Stimulated activated naive CD4-positive, alpha-beta T cell treated with Interleukin-2 at 50 U/mL for 16 hours (primary cell): ENCODE measurements around the gene CTDNEP1.

Experiments
- DNase-seq: peaks from one replicate; lab custom pipeline; 2025; lab: John Stamatoyannopoulos, UW

CTDNEP1 gene

DNA sequence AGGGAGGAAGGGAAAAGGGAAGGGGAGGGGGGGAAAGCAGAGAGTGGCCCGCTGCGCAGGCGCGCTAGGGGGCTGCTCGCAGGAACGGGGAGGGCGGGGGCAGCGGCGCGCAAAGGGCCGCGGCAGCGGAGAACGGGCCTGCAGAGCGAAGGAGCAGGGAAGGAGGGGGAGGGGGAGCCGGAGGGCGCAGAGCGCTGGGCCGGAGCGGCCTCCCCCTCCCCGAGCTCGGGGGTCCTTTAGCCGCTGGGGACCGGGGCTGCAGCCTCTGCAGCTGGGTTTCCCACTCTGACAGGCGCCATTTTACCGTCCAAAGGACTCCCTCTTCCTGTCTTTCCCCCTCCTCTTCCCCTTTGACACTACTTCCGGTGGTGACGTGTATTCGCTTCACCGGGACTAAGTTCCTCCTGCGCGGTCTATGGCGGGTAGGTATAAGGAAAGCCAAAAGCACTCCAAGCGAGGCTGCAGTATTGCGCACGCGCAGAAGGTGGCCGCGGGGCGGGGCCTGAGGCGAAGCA, at the start of gene CTDNEP1:
TSS of gene CTDNEP1 (minus strand) at position 74 of the 515 bp plus-strand sequence. CDS start 438 bp downstream, outside the sequence.
- DNase-seq = peak; percentile 96

DNA sequence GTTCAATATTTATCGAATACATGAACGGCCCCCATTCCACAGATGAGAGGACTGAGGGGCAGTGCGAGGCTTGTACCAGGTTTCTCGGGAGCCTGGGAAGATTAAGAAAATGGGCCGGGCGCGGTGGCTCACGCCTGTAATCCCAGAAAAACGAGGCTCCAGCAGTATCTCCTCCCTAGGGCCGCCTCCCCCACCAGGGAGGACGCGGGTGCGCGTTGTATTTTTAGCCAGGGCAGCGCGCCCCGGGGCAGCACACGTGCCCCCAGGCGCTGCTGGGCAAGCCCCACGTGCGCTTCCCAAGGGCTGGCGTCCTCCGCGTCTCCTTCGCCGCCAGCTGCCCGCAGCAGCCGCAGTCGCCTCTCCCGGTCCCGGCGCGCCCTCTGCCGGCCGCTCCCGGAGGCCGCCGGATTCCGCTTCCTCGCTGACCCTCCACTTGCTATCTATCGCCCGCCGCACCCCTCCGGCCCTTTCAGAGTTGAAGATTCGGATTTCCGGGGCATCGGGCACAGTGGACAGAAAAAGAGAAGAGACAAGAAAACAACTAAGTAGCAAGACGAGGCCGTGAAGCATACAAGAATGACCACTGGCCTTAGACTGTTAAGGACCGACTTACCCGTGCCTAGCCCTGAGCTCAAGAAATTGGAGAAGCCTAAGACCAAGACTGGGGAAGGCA, 44.8 kb upstream of the CTDNEP1 start:
- DNase-seq = peak; percentile 56

DNA sequence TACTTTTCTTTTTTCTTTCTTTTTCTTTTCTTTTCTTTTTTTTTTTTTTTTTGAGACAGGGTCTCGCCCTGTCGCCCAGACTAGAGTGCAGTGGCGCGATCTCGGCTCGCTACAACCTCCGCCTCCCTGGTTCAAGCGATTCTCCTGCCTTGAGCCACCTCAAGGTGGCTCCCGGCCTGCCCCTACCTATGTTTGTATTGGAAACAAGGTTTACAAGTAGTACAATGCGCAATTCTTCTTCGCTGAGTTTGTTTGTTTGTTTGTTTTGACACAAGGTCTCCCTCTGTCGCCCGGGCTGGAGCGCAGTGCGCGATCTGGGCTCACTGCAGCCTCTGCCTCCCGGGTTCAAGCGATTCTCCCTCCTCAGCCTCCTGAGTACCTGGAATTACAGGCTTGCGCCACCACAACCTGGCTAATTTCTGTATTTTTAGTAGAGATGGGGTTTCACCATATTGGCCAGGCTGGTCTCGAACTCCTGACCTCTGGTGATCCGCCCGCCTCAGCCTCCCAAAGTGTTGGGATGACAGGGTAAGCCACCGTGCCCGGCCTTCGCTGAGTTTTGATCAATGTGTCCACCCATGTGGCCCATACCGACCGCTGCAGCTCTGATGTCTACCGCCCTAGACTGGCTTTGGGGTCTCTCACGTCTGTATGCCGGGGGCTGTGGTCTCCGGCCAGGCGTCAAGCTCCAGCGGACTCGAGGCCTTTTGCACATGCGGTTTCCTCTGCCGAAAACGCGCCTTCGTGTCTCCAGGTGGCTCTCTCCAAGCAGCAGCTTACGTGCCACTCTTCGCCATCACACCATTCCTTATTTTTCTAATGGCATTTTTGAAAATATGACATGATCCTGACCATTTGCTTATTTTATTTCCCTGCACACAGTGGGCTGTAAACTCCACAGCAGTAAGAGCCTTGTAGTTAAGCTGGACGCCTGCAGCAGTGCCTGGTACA, 44.0 kb upstream of the CTDNEP1 start:
- no peak for DNase-seq

DNA sequence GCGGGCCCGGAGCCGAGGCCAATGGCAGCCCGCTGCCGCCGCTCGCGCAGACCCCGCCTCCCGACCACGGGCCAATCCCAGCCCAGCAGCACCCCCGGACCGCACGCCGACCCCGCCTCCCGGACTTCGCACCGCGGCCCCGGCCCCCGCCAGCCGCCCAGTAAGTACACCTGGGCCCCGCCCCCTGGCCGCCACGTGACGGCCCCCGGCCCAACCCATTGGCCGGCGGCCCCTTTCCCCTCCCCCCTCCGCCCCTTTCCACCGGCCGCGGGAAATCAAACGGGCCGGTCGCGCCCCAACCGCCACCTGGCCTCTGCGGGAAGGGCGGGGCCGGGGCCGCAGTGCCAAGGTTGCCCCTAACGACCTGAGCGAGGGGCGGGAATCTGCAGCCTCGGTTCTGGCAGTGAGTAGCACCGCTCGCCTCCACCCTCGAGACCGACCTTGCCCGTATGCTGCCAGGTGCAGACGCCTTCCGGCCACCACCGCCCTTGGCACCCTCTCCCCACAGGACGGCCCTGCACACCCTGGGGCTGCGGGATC, 43.1 kb upstream of the CTDNEP1 start, which contains the start of gene YBX2:
TSS of gene YBX2 (minus strand) at position 26 of the 540 bp plus-strand sequence. CDS start 139 bp downstream, outside the sequence.
- peak; percentile 75 for DNase-seq

DNA sequence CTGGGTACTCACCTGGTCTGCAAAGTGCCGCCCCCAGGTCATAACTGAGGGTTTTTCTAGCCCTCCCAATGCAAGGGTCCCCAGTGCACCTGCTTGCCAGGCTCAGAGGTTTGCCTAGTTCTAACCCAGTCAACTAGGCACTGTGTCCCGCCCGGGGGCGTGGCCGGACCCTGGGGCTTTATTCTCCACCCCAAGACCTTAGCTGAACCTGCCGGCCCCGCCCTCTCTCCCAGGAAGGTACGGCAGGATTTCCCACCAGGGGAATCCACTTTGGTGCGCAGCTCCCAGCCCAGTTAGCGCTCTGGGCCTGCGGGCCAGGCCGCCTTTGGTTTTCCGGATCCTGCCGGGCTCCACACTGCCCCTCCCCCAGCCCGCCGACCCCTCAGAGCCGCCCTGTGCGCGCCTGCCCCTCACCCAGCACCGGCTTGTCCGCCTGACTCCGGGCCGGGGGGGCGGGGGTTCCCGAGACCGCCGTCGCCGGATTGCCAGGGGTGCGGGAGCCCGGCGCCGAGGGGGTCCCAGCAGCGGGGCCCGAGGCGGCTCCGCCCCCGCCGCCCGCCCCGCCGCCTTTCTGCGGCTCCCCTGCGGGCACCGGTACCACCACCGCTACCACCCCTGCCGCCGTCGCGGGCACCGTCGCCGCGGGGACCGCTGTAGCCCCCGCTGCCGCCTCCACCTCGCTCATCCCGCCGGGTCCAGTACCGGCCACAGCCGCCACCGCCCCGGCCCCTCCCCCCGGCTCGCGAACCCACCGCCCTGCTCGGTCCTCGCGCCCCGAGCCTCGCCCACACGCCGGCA, 42.5 kb upstream of the CTDNEP1 start:
- DNase-seq = no peak

DNA sequence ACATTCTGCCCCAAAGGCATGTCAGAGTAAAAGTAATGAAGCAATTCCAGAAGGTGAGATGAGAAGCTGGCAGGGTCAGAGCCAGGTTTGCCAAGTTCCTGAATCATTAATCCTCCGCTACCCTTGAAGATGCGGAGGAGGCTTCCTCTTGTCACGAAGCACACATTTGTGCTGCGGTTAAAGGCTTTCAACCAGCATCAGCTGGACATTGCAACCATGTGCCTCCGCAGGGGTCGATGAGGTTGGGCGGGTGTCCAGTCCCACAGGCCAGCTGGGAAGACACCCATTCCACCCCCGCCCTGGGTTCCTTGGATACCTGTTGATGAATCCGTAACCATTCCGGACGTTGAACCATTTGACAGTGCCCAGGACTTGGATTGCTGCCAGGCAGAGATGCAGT, 41.6 kb upstream of the CTDNEP1 start:
- no peak for DNase-seq

DNA sequence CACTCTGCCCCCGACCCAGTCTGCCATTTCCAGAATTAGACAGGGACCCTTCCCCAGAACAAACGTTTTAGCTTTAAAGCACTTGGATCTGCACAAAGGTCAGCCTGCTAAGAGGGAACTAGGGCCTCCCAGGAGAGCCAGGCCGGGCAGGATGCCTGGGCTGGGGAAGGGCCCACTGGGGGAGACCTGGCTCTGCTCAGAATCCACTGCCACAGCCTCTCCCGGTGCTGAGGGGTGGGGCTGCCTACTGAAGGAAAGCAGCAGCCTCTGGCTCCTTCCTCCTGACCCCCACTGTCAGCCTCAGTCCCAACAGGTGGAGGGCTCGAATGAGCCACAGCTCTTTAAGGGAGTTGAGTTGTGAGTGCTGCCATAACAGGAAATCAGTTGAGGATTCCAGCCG, 41.2 kb upstream of the CTDNEP1 start:
- no peak for DNase-seq

DNA sequence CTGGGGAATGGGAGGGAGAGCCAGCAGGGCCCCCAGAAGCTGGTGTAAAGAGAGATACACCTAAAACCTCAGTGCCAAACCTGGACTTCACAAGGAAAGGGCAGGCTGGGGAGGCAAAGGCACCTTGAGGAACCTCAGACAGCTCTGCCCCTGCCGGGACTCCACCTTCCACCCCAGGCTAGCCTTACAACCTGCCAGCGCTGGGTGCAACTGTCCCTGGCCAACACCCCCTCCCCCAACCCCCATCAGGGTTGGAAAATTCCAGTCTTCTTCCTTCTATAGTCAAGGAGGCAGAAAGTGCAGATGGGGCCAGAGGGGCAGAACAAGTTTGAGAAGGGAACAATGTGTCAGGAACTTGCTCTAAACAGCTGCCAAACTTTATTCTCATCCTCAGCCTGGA, 40.7 kb upstream of the CTDNEP1 start:
- DNase-seq = no peak

DNA sequence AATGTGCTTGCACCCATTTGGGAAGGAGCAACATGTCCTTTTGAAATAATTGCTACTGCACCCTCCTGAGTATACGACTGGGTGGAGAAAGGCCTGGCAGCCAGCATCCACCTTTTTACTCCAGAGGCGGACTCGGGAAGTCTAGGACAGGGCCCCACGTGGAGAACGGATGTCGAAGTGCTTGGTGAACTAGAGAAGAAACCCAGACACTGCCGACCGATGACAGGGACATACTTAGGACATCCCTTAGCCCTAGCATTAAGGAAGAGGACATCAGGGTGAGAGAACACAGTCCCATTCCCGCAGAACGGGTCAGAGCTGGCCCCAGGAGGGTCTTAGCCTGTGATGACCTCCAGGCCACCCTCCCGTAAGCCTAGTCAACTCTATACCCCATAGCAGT, 39.2 kb upstream of the CTDNEP1 start:
- no peak for DNase-seq

DNA sequence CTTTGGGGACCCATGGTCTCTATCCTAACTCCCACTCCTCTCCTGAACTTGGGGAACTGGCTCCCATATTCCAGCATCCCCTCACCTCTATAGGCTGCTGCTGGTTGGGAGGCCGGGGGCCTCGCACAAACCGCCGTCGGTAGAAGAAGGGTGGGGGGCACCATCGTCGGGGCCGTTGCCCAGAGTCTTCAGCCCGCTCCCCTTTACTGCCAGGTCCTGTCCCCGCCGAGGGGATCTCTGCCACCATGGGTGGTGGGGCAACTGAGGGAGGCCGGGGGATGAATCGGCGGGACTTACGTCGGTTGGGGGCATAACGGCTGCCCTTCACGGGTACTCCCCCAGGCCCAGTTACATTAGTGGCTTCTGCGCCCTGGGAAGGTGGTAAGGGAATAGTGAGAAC, 38.6 kb upstream of the CTDNEP1 start:
- DNase-seq = no peak

DNA sequence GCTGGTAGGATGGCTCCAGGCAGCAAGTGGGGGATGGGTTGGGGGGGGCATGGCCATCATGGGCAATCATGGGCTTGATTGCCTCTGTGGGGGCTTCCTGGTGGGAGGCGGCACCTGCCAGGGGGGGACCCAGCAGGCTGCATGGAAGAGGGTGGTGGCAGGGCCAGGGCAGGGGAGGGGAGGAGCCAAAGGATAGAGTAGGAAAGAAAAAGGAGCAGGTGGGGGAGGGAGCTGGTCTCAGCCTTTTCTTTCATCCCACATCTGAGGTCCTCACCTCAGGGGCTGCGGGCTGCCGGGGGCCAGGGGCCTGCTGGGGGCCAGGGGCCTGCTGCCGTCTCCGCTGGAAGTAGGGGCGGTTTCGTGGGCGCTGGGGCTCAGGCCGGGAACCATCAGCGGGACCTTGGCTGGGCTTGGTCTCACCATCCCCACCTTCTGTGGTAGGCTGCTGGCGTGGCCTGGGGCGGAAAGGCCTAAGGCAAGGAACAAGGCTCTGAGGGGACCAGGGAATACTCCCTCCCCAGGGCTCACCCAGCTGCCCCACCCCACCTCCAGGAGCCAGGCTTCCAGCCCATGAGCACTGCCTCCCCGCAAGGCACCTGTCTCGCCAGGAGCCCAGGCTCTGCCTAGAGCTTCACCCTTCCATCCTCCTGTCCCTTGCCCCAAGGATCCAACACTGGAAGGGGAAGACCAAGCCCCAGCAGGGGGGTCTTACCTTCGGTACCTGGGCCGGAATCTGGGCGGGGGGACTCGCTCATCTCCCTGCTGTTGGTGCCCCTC, 37.9 kb upstream of the CTDNEP1 start:
- no peak for DNase-seq

DNA sequence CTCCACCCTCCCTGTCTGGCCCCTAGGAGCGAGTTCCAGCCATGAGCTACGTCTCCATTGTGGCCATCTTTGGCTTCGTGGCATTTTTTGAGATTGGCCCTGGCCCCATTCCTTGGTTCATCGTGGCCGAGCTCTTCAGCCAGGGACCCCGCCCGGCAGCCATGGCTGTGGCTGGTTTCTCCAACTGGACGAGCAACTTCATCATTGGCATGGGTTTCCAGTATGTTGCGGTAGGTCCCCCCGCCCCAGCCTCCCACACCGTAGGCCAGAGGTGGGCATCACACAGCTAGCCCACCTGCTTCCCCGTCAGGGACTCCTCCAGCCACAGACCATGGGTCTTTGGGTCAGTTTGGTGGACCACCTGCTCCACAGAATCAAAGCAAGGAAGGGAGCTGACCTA, 34.1 kb upstream of the CTDNEP1 start:
- no peak for DNase-seq

DNA sequence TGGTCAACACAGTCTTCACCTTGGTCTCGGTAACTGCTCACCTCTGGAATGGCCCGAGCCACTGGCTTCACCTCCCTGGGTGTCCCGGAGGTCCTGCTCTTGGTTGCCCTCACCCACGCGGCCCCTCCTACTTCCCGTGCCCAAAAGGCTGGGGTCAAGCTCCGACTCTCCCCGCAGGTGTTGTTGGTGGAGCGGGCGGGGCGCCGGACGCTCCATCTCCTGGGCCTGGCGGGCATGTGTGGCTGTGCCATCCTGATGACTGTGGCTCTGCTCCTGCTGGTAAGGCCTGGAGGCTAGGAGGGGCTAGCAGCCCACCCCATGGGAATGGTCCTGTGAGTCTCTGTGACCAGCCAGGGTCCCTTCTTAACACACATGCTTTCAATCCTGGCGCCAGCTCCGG, 33.4 kb upstream of the CTDNEP1 start:
- no peak for DNase-seq

DNA sequence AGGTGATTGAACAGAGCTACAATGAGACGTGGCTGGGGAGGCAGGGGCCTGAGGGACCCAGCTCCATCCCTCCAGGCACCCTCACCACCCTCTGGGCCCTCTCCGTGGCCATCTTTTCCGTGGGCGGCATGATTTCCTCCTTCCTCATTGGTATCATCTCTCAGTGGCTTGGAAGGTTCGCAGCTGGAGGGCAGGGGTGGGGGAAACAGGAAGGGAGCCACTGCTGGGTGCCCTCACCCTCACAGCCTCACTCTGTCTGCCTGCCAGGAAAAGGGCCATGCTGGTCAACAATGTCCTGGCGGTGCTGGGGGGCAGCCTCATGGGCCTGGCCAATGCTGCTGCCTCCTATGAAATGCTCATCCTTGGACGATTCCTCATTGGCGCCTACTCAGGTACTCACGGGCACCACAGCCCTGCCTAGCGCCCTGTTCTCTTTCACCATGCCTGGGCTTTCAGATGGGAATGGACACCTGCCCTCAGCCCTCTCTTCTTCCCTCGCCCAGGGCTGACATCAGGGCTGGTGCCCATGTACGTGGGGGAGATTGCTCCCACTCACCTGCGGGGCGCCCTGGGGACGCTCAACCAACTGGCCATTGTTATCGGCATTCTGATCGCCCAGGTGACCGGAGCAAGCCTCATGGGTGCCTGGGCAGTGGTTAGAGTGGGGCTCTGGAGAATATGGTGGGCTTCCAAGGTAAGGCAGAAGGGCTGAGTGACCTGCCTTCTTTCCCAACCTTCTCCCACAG, 32.1 kb upstream of the CTDNEP1 start:
- DNase-seq = no peak

DNA sequence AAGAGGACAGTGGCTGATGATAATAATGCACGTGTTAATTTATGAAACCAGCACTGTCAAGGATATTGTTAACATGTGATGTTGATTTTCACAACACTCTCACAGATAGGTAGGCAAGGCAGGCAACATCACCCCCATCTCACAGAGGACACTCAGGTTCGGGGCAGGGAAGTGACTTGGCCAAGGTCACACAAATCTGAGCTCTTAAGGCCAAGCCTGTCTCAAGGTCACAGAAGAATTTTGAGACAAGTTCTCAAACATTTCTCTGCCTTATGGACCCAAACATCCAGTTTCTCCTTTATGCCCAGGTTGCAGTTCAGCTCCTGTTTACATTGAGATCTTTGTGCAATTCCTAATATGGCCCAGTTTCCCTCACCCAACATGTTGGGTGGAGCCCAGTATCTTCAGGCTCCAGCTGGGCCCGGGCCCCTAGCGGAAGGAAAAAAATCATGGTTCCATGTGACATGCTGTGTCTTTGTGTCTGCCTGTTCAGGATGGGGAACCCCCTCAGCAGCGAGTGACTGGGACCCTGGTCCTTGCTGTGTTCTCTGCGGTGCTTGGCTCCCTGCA, 31.3 kb upstream of the CTDNEP1 start:
- DNase-seq = no peak

DNA sequence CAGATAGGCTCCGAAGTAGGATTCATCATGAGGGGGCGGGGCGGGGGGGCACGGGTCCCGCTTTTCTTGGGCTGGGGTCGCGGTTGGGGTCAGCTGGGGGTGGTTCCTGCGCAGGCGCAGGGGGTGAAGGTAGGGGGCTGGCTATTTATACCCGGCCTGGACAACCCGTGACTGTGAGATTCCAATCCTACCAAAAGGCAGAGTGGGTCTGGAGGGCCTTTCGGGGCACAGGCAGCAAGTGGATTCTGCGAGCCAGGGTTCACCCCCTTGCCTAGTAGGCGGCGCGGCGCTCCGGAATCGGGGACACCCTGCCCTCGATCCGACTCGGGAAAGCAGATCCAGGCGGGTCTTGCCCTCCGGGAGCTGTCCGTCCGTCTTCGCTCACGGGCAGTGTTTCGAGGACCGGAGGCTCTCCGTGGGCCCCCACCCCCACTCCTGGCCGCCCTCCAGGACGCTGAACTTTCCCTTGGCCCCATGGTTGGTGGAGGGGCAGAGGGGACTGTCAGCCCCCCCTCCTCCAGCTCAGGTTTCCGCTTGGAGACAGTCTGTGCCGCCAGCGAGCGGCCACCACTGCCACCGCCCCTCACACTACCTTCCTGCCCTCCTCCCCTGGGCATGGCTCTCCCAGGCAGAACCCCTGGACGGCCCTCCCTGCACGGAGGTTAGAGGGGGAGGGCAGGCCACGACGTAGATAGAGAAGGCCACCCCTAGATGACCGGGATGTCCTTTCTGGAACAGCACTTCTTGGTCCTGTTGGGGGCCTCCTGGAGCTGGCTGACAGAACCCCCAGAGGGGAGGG, 30.6 kb upstream of the CTDNEP1 start:
- no peak for DNase-seq

DNA sequence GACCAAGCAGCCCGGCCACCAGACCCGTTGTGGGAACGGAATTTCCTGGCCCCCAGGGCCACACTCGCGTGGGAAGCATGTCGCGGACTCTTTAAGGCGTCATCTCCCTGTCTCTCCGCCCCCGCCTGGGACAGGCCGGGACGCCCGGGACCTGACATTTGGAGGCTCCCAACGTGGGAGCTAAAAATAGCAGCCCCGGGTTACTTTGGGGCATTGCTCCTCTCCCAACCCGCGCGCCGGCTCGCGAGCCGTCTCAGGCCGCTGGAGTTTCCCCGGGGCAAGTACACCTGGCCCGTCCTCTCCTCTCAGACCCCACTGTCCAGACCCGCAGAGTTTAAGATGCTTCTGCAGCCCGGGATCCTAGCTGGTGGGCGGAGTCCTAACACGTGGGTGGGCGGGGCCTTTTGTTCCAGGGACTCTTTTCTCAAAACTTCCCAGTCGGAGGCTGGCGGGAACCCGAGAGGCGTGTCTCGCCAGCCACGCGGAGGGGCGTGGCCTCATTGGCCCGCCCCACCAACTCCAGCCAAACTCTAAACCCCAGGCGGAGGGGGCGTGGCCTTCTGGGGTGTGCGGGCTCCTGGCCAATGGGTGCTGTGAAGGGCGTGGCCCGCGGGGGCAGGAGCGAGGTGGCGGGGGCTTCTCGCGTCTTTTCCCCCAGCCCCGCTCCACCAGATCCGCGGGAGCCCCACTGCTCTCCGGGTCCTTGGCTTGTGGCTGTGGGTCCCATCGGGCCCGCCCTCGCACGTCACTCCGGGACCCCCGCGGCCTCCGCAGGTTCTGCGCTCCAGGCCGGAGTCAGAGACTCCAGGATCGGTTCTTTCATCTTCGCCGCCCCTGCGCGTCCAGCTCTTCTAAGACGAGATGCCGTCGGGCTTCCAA, 29.8 kb upstream of the CTDNEP1 start, which contains the start of gene SLC2A4:
TSS of gene SLC2A4 (plus strand) at position 645 of the 879 bp plus-strand sequence. CDS start at position 862, 217 bp downstream.
- DNase-seq = peak; percentile 87

DNA sequence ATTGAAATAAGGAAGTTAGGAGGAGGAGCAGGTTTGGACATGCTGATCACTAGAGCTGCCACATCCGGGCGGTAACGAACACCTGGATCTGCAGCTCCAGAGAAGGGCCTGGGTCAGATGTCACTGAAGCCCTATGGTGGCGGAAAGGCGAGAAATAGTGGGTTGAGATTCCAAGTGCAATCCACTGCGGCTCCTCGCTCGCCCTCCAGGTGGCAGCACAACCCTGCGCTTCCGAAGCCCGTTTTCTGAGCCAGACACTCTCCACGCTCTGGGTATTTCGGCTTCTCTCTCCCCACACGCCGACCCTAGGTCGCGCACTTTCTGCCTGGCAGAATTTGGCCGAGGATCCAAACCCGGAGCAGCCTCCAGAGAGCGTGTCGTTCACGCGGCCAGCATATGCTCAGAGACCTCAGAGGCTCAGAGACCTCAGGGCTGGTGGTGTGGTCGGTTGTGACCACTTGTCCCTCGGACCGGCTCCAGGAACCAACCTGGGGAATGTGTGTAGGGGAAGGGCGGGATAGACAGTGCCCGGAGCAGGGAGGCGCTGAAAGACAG, 29.1 kb upstream of the CTDNEP1 start:
- peak; percentile 80 for DNase-seq
